NCI-H1048 (cell line): ENCODE results near the gene TTC39C.
A peak's percentile ranks its signal among the peaks of the same experiment; 100 is the strongest.
"Not testable (repeated sequence)": the region's sequence is repeated elsewhere in the genome, so short reads cannot be mapped to it uniquely, and the experiment has no call there.

Experiments
- DNase-seq: peaks from one replicate; lab custom pipeline; 2025; lab: John Stamatoyannopoulos, UW

Gene TTC39C

GRCh38 chr18:24018299-24018886, 3.8 kb downstream of the TTC39C start:
- DNase-seq = no peak

- no peak for DNase-seq
Observed at GRCh38 chr18:24019641-24020331, 5.2 kb downstream of the TTC39C start.

GRCh38 chr18:24021505-24021904, 7.0 kb downstream of the TTC39C start:
- DNase-seq = no peak

DNA sequence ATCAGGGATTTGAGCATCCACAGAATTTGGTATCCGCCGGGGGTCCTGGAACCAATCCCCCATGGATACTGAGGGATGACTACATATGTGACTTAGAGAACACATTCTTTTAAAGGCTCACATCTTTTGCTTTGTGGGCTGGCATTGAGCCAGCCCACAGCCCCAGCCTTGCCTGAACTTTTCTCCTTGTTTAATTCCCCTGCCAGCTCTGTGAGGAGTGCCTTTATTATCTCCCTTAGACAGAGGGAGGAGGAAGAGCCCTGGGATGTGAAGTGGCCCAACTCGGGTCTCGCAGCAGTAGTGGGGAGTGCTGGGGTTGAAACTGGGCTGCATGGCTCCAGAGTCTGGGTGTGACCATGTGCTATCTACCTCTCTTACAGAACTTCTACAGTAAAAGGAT, 7.6 kb downstream of the TTC39C start:
- no peak for DNase-seq

- peak; percentile 11 for DNase-seq
Observed at GRCh38 chr18:24023185-24023814, 8.7 kb downstream of the TTC39C start.

- no peak for DNase-seq
Observed at GRCh38 chr18:24024425-24024824, 9.9 kb downstream of the TTC39C start.

DNA sequence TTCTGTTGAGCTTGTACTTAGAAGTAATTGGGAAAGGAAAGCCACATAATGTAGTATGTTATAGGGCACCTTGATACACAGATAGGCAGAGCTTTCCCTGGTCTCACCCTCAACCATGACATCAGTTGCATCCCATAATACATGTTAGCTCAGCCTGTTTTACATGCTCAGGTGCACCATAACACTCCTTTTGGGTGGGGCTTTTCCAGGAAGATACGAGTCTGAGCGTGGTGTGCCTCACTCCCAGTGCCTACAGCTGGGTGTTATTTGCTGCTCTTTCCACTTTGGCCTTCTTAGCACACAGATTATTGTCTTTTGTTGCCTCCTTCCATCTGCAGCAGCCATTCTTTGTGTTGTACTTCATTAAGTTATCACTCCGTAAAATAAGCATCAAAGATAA, 11.9 kb downstream of the TTC39C start:
- DNase-seq = no peak

GRCh38 chr18:24027156-24027827, 12.7 kb downstream of the TTC39C start:
- no peak for DNase-seq

DNA sequence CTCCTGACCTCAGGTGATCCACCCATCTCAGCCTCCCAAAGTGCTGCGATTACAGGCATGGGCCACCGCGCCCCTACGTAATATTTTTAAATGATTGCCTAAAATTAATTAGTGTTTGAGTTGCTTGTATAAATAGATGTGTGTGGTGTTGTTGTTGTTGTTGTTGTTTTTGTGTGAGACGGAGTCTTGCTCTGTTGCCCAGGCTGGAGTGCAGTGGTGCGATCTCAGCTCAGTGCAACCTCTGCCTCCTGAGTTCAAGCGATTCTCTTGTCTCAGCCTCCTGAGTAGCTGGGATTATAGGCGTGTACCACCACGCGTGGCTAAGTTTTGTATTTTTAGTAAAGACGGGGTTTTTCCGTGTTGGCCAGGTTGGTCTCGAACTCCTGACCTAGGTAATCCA, 14.4 kb downstream of the TTC39C start:
- not testable (repeated sequence) for DNase-seq

DNA sequence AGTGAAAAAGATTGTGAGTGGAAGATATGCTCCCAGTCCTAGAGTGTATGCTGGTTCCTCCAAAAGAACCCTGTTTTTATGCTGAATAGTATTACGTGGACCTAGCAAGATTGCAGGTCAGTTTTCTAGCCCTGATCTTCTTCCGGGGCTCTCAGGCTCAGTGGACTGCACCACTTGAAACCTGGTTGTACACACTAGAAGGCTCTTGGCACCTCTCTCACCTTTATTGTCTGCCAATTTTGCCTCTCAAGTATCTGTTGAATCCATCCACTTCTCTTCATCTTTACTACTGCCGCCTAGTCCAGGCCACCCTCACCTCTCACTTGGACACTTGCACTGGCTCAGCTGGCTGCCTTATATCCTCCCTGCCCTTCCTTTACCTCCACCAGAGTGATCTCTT, 16.8 kb downstream of the TTC39C start:
- DNase-seq = no peak

DNA sequence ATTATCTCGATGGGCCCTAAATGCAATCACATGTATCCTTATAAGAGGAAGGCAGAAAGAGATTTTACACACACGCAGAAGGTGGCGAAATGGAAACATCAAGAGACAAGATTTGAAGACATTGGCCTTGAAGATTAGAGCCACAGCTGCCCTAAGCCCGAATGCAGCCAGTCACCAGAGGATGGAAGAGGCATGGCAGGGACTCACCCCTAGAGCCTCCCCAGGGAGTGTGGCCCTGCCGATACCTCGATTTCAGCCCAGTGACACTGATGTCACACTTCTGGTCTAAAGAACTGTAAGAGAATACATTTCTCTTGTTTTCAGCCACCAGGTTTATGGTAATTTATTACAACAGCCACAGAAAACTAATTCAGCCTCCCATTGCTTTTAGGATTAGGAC, 17.4 kb downstream of the TTC39C start:
- DNase-seq = no peak

- no peak for DNase-seq
Observed at GRCh38 chr18:24033641-24034412, 19.3 kb downstream of the TTC39C start.

DNA sequence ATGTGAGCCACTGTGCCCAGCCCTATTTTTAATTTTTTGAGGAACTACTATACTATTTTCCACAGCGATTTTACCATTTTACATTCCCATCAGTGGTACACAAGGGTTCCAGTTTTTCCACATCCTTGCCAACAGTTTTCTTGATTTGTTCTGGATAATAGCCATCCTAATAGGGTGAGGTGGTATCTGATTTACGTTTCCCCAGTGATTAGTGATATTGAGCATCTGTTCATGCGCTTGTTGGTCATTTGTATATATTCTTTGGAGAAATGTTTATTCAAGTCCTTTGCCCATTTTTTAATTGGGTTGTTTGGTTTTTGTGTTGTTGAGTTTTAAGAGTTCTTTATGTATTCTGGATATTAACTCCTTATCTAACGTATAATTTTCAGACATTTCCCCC, 20.8 kb downstream of the TTC39C start:
- no peak for DNase-seq

GRCh38 chr18:24039671-24040070, 25.1 kb downstream of the TTC39C start:
- no peak for DNase-seq

DNA sequence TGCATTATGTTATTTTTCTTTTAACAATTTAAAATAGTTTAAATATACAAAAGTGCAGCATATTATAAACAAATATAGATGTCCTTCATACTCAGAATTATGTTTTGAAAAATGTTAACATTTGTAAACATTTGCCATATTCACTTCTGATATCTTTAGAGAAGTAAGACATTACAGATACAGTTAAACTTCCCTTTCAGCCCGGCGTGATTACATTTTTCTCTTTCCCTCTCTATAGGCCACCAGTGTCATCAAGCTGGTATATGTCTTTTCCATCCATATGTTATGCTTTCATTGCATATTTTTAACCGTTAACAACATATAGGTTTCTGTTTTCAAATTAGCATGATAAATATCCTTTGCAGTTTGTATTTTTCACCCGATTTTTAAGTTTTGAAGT, 27.1 kb downstream of the TTC39C start:
- DNase-seq = no peak

GRCh38 chr18:24043403-24043802, 28.8 kb downstream of the TTC39C start:
- no peak for DNase-seq

GRCh38 chr18:24048261-24048660, 33.7 kb downstream of the TTC39C start:
- DNase-seq = no peak

GRCh38 chr18:24049142-24049541, 34.6 kb downstream of the TTC39C start:
- DNase-seq = no peak

GRCh38 chr18:24051031-24051947, 36.7 kb downstream of the TTC39C start:
- no peak for DNase-seq

GRCh38 chr18:24052053-24052452, 37.5 kb downstream of the TTC39C start:
- DNase-seq = no peak

DNA sequence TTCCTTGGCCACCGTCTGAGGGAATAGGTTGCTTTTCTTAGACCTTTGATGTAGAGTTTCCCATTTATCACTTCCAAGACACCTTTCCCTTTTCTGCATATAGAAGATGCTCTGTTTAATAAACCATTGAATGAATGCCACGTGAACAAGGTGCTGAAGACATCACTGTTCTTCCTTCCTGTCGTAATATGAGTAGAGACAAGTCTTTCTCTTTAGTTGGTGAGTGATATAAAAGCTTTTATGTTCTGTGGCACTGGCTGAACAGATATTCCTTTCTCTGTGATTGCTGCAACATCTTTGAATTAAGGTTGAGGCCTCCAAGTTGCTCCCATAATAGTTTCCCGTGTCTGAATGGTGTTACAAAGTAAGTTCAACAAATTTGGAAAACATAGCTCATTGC, 38.7 kb downstream of the TTC39C start:
- no peak for DNase-seq
